Activated CD8-positive, alpha-beta memory T cell treated with anti-CD3 and anti-CD28 coated beads, Interleukin-2, amount 50 U/mL, for 24 hours (primary cell): ENCODE data around the gene PROK1.
"Not testable (repeated sequence)": the region's sequence is repeated elsewhere in the genome, so short reads cannot be mapped to it uniquely, and the experiment has no call there.

Experiments used
- DNase-seq: peaks from one replicate; pipeline ENCODE4 v3.0.0-alpha.2; 2020; ENCODE audit errors: extremely low read depth

Gene PROK1

GRCh38 chr1:110450929-110451328 lies at the start of gene PROK1:
TSS of gene PROK1 (plus strand) at chr1:110451149. CDS start at chr1:110451217, 68 bp downstream.
- no peak for DNase-seq

GRCh38 chr1:110403805-110404204 lies 47.1 kb upstream of the PROK1 start:
- DNase-seq = no peak

GRCh38 chr1:110404401-110404800 lies 46.5 kb upstream of the PROK1 start:
- no peak for DNase-seq

- DNase-seq = not testable (repeated sequence)
These were observed 44.5 kb upstream of the PROK1 start for GRCh38 chr1:110406407-110406806.

GRCh38 chr1:110407260-110408210 lies 43.4 kb upstream of the PROK1 start, which contains the start of gene LAMTOR5:
TSS of gene LAMTOR5 (minus strand) at chr1:110407694. CDS start at chr1:110407620, 74 bp downstream.
- DNase-seq = peak; percentile 79

GRCh38 chr1:110408488-110408887 lies 42.5 kb upstream of the PROK1 start:
- no peak for DNase-seq

- DNase-seq = no peak
These were observed 41.6 kb upstream of the PROK1 start for GRCh38 chr1:110409316-110409715.

- no peak for DNase-seq
These were observed 39.7 kb upstream of the PROK1 start for GRCh38 chr1:110411173-110411735.

- DNase-seq = no peak
These were observed 38.4 kb upstream of the PROK1 start for GRCh38 chr1:110412576-110412975.

- not testable (repeated sequence) for DNase-seq
These were observed 37.9 kb upstream of the PROK1 start for GRCh38 chr1:110413045-110413444.

GRCh38 chr1:110418729-110419128 lies 32.2 kb upstream of the PROK1 start:
- no peak for DNase-seq

- DNase-seq = no peak
These were observed 30.8 kb upstream of the PROK1 start for GRCh38 chr1:110420023-110420662.

- no peak for DNase-seq
These were observed 29.8 kb upstream of the PROK1 start for GRCh38 chr1:110420874-110421793.

GRCh38 chr1:110424699-110425611 lies 26.0 kb upstream of the PROK1 start:
- no peak for DNase-seq

GRCh38 chr1:110425612-110426152 lies 25.3 kb upstream of the PROK1 start:
- DNase-seq = no peak

- DNase-seq = no peak
These were observed 24.1 kb upstream of the PROK1 start for GRCh38 chr1:110426854-110427253.

- DNase-seq = no peak
These were observed 22.0 kb upstream of the PROK1 start for GRCh38 chr1:110428946-110429345.

- no peak for DNase-seq
These were observed 20.6 kb upstream of the PROK1 start for GRCh38 chr1:110430366-110430765.

- DNase-seq = no peak
These were observed 20.0 kb upstream of the PROK1 start for GRCh38 chr1:110430901-110431300.

- DNase-seq = no peak
These were observed 17.7 kb upstream of the PROK1 start for GRCh38 chr1:110433213-110433612.
